ENCODE data around the gene ZSWIM6.

- no peak for TF ChIP-seq CTCF (conservative IDR thresholded peaks at IDR 0.05; ENCODE audit: low read length)
- TF ChIP-seq EZH2phosphoT487 (IDR thresholded peaks at IDR 0.05; ENCODE audit: borderline replicate concordance, low read depth, low read length) = no peak
These were observed 244.5 kb downstream of the ZSWIM6 start for GRCh38 chr5:61576556-61576955.
